ENCODE measurements around the gene MMP25. TPM values are rescaled to one million over a fixed set of nuclear protein-coding genes. Genes with fewer than 3 reads are reported as not detected.

Gene MMP25
- total and polyA plus RNA-seq, 12 donors: 0.09 to 3.1 (median 0.43) TPM; not detected in 1

DNA sequence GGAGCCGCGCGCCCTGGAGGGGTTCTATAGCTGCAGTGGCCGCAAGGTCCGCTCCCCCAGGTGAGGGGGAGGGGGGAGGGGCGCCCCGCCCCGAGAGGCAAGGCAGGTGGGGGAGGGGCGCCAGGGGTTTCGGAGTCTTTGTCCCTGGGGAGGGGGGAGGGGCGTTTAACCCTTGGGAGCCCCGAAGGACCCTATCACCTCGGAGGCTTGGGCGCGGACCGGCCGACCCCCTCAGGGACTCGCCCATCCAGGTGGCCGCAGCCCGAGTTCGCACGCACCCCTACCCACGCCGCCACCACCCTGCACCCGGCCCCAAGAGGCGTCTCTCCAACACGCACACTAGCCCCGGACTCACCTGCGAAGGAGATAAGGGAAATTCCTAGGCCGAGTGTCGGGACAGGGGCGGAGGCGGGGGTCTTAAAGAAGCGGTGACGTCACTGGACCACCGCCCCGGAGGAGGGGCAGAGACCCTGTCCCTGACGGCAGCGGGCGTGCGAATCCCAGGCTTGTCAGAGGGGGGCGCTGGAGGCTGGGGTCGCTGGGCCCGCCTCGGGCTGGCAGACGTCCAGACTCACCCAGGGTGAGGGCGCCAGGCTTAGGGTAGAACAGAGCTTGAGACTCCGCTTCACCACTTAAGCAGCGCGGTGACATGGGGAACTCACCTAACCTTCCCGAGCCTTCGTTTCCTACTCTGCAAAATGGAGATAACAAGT lies 28.4 kb upstream of the MMP25 start, which contains the start of gene CLDN6:
TSS of gene CLDN6 (minus strand) at position 390 of the 713 bp plus-strand sequence. CDS start 2,162 bp downstream, outside the sequence.
- Histone ChIP-seq H3K4me3 (no peak within 1 kb of the TSS), H3K9me3 (replicated peaks in 1 of 3) (no peaks in the 10 kb centered on the region), H3K36me3 (replicated peaks in 1 of 2) (no peaks in the 10 kb centered on the region), H3K27me3 (peaks cover 10% of the 10 kb centered on the region), H3K4me1 (replicated peaks in 1 of 2) (peaks cover 23 to 36% of the 10 kb centered on the region in 2 donors), H3K27ac (no peak within 1 kb of the TSS)
- intact Hi-C loops (cut with DNase I): no loop called here
- no peak for TF ChIP-seq POLR2A (IDR thresholded peaks at IDR 0.05)
- WGBS, 4 donors: 3 to 19% (median 8%) methylated on average over 4 to 51 of the region's 52 CpGs
- DNase-seq: no peak

DNA sequence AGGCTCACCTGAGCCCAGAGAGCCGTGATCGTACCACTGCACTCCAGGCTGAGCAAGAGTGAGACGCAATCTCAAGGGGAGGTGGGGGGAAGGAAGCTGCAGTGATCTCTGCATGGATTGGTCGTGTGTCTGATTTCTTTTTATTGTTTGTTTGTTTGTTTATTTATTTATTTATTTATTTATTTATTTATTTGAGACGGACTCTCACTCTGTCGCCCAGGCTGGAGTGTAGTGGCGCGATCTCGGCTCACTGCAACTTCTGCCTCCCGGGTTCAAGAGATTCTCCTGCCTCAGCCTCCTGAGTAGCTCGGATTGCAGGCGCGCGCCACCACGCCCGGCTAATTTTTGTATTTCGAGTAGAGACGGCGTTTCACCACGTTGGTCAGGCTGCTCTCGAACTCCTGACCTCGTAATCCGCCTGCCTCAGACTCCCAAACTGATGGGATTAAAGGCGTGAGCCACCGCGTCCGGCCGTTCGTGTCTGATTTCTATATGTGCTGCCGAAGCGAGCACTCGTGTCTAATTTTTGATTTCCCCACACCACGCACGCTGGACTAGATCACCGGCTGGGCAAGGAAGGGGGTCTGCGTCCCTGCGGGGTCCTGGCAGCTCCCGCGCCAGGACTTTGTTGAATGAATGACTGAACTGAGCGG lies 26.6 kb upstream of the MMP25 start:
- peak overlapping the region in 3 of 5 donors; percentile 97 to 99 (median 99) for H3K27ac ChIP-seq
- 28 to 42% (median 34%) methylated on average over 35 to 40 of the region's 40 CpGs for WGBS, 4 donors
- H3K4me1 ChIP-seq (replicated peaks in 1 of 2): peaks cover 29 to 49% of the 10 kb centered on the region in 2 donors
- intact Hi-C loops (cut with DNase I): no loop called here
- no peaks in the 10 kb centered on the region for H3K9me3 ChIP-seq (replicated peaks in 1 of 3)
- H3K27me3 ChIP-seq: peaks cover 10% of the 10 kb centered on the region
- no peak for DNase-seq
- H3K36me3 ChIP-seq (replicated peaks in 1 of 2): no peaks in the 10 kb centered on the region
- no peak for TF ChIP-seq POLR2A (IDR thresholded peaks at IDR 0.05)
- TF ChIP-seq, protein P1, sequence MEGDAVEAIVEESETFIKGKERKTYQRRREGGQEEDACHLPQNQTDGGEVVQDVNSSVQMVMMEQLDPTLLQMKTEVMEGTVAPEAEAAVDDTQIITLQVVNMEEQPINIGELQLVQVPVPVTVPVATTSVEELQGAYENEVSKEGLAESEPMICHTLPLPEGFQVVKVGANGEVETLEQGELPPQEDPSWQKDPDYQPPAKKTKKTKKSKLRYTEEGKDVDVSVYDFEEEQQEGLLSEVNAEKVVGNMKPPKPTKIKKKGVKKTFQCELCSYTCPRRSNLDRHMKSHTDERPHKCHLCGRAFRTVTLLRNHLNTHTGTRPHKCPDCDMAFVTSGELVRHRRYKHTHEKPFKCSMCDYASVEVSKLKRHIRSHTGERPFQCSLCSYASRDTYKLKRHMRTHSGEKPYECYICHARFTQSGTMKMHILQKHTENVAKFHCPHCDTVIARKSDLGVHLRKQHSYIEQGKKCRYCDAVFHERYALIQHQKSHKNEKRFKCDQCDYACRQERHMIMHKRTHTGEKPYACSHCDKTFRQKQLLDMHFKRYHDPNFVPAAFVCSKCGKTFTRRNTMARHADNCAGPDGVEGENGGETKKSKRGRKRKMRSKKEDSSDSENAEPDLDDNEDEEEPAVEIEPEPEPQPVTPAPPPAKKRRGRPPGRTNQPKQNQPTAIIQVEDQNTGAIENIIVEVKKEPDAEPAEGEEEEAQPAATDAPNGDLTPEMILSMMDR (IDR thresholded peaks at IDR 0.05): no peak
- peak overlapping the region in 2 of 4 donors; percentile 83 to 90 for H3K4me3 ChIP-seq

DNA sequence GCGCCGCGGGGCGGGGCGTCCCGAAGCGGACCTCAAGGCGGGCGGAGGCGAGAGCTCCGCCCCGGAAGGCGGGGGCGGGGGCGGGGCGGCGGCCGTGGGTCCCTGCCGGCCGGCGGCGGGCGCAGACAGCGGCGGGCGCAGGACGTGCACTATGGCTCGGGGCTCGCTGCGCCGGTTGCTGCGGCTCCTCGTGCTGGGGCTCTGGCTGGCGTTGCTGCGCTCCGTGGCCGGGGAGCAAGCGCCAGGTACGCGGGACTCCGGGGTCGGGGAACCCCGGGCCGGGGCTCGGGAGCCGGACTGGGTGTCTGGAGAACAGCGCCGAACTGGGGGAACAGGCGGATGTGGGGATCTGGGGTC lies 26.1 kb upstream of the MMP25 start, which contains the start of gene TNFRSF12A:
TSS of gene TNFRSF12A (plus strand) at position 122 of the 357 bp plus-strand sequence. CDS start at position 152, 30 bp downstream.
- Histone ChIP-seq H3K27me3 (peaks cover 10% of the 10 kb centered on the region), H3K4me3 (peak within 1 kb of the TSS; percentile 38 to 90 (median 68)), H3K4me1 (replicated peaks in 1 of 2) (peaks cover 29 to 53% of the 10 kb centered on the region in 2 donors), H3K27ac (peak within 1 kb of the TSS; percentile 88 to 99 (median 97)), H3K36me3 (replicated peaks in 1 of 2) (no peaks in the 10 kb centered on the region), H3K9me3 (replicated peaks in 1 of 3) (no peaks in the 10 kb centered on the region)
- DNase-seq: peak; percentile 64 to 83 (median 78)
- peak; percentile 83 to 94 for TF ChIP-seq POLR2A (IDR thresholded peaks at IDR 0.05)
- TF ChIP-seq, protein P1 (IDR thresholded peaks at IDR 0.05): peak in 3 of 6 experiments; percentile 8 to 12 (median 9)
- intact Hi-C loops (cut with DNase I): no loop called here
- WGBS, 4 donors: 0 to 1% (median 0%) methylated on average over 6 to 49 of the region's 49 CpGs

DNA sequence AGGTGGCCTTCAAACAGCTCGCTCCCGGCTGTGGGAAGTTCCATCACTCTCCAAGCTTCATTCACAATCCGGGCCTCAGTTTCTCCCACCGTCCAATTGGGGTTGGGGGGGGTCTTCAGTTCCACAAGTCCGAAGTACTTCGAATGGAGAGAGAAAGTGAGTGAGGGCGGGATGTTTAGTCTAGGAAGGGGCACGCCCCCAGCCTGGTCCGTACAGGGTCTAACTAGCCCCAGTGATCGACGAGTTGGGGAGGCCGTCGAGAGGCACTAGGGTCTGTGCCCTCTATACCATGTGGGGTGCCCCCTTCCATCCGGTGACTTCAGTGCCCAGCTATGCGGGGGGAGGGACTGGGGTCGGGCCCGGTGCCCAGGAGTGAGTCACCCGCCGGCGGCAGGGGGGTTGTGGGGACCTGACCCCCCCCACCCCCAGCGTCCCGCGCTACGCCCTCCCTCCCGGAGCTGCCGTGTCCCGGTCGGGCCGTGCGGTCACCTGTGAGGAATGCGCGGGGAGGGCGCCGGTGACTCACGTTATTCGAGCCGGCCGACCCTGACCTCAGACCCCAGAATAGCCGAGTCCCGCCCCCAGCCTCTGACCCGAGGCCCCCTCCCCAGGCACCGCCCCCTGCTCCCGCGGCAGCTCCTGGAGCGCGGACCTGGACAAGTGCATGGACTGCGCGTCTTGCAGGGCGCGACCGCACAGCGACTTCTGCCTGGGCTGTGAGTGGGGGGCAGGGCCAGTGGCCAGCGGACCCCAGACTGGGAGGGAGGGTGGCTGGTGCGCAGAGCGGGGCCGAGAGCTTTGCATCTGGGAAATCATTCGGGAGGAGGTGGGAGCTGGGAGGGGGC lies 25.5 kb upstream of the MMP25 start:
- peak; percentile 90 to 95 (median 91) for DNase-seq
- Histone ChIP-seq H3K36me3 (replicated peaks in 1 of 2) (no peaks in the 10 kb centered on the region), H3K4me1 (replicated peaks in 1 of 2) (peaks cover 29 to 53% of the 10 kb centered on the region in 2 donors), H3K27me3 (peaks cover 10% of the 10 kb centered on the region), H3K27ac (peak overlapping the region; percentile 88 to 99 (median 97)), H3K4me3 (peak overlapping the region; percentile 38 to 90 (median 68)), H3K9me3 (replicated peaks in 1 of 3) (no peaks in the 10 kb centered on the region)
- intact Hi-C loops (cut with DNase I): no loop called here
- TF ChIP-seq POLR2A (IDR thresholded peaks at IDR 0.05): no peak
- TF ChIP-seq, protein P1 (IDR thresholded peaks at IDR 0.05): no peak
- 0 to 4% (median 1%) methylated on average over 8 to 57 of the region's 57 CpGs for WGBS, 4 donors
